HL-60 (cell line): ENCODE results near the gene OR8B8.

ENCODE experiments used
- CTCF ChIP-seq: IDR thresholded peaks from one replicate; pipeline ENCODE4 v1.5.1; 2011; ENCODE audit warnings: low read length, control low read depth, inconsistent platforms; ENCODE audit not compliant: insufficient read depth
- POLR2AphosphoS5 ChIP-seq: IDR thresholded peaks from 2 replicates; pipeline ENCODE4 v1.6.1; 2012; ENCODE audit warnings: low read depth
- REST ChIP-seq: IDR thresholded peaks from 2 replicates; pipeline ENCODE4 v1.6.1; 2012; ENCODE audit warnings: low read depth; ENCODE audit not compliant: insufficient replicate concordance

- TF ChIP-seq CTCF (peak; percentile 81), POLR2AphosphoS5 (no peak), REST (no peak)
These were observed 43.1 kb downstream of the OR8B8 start for GRCh38 chr11:124402326-124402922.
